ENCODE data around the gene TBC1D8B. TPM values are rescaled to one million over a fixed set of nuclear protein-coding genes. Genes with fewer than 3 reads are reported as not detected.
"Not testable (repeated sequence)": the region's sequence is repeated elsewhere in the genome, so short reads cannot be mapped to it uniquely, and the experiment has no call there.

Gene TBC1D8B
- 0.43 and 0.46 TPM in 2 replicates for total RNA-seq

DNA sequence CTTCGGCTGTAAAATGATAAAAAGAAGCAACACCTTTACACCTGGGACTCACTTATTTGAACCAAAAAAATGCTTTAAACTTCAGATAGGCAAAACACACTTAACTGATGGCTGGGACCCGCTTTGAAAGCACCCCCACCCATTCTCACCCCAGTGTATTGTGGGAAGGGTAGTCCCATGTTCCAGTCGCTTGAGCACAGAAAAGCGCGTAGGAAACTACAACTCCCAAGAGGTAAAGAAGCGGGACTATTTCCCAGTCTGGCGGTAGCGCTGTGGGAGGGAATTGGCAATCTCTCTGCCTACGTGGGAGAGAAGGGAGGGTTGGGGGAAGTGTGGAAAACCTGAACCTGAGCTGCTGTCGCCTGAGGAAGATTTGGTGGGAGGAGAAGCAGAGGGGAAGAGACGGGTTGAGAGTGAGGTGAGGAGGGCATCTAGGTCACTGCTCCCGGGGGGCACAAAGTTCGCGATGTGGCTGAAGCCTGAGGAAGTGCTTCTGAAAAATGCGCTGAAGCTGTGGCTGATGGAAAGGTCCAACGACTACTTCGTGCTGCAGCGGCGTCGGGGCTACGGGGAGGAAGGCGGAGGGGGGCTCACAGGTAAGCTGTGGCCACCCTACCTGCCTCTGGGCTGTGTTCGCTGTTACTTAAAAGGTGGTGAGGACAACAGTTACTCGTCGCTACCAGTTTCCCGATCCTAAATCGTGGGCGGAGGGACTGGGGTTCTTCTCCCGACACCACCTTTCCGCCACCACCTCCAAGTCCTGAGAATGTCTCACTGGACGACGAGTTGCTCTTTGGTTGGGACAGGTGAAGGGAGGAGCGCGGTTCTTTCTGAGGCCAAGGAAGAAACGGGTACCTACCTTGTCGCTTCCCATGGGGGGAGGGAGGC lies at the start of gene TBC1D8B:
TSS of gene TBC1D8B (plus strand) at position 286 of the 888 bp plus-strand sequence. CDS start at position 467, 181 bp downstream.
- H3K27me3 Mint-ChIP-seq (ENCODE audit: low read depth) = peaks cover 31% of the 10 kb centered on the region
- peak within 1 kb of the TSS; percentile 86 for H3K4me3 Mint-ChIP-seq (ENCODE audit: low read depth)
- no peak for DNase-seq (ENCODE audit: low spot score)
- no peaks in the 10 kb centered on the region for H3K9me3 Mint-ChIP-seq
- peaks cover 2% of the 10 kb centered on the region for H3K4me1 Mint-ChIP-seq (ENCODE audit: low read depth)
- intact Hi-C loops (cut with micrococcal nuclease) = no loop called here
- no peaks in the 10 kb centered on the region for H3K36me3 Mint-ChIP-seq (ENCODE audit: low read depth)
- no peak within 1 kb of the TSS for H3K27ac Mint-ChIP-seq

GRCh38 chrX:106769288-106769687 lies 33.2 kb upstream of the TBC1D8B start:
- H3K36me3 Mint-ChIP-seq (ENCODE audit: low read depth); intact Hi-C loops (cut with micrococcal nuclease); H3K9me3 Mint-ChIP-seq; DNase-seq (ENCODE audit: low spot score); H3K4me3 Mint-ChIP-seq (ENCODE audit: low read depth); H3K27ac Mint-ChIP-seq; H3K4me1 Mint-ChIP-seq (ENCODE audit: low read depth); H3K27me3 Mint-ChIP-seq (ENCODE audit: low read depth): not testable (repeated sequence)

DNA sequence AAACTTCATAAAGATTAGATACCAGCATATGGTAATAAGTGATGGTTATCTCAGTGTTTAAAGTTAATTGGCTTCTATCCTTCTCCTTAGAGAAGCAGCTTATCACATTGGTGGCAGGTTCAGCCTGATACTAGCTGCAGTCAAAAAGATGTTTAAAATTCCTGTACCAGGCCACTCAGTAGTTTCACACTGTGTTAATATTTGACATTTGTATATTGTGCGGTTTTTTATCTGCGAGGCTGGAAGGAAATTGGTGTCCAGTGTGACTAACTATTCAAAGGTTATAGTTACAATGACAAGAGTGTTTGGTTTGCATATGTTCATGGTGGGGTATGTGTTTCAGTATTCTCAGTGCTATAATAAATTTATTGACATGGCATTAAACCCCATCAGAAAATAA lies 27.5 kb upstream of the TBC1D8B start:
- no peak overlapping the region for H3K4me3 Mint-ChIP-seq (ENCODE audit: low read depth)
- H3K36me3 Mint-ChIP-seq (ENCODE audit: low read depth) = no peaks in the 10 kb centered on the region
- no peaks in the 10 kb centered on the region for H3K27me3 Mint-ChIP-seq (ENCODE audit: low read depth)
- intact Hi-C loops (cut with micrococcal nuclease) = no loop called here
- DNase-seq (ENCODE audit: low spot score) = no peak
- H3K27ac Mint-ChIP-seq = no peak overlapping the region
- H3K4me1 Mint-ChIP-seq (ENCODE audit: low read depth) = no peaks in the 10 kb centered on the region
- no peaks in the 10 kb centered on the region for H3K9me3 Mint-ChIP-seq

GRCh38 chrX:106780264-106780663 lies 22.2 kb upstream of the TBC1D8B start:
- peaks cover 2% of the 10 kb centered on the region for H3K27me3 Mint-ChIP-seq (ENCODE audit: low read depth)
- H3K36me3 Mint-ChIP-seq (ENCODE audit: low read depth) = no peaks in the 10 kb centered on the region
- no peak overlapping the region for H3K27ac Mint-ChIP-seq
- H3K4me1 Mint-ChIP-seq (ENCODE audit: low read depth) = no peaks in the 10 kb centered on the region
- intact Hi-C loops (cut with micrococcal nuclease) = no loop called here
- no peak overlapping the region for H3K4me3 Mint-ChIP-seq (ENCODE audit: low read depth)
- no peak for DNase-seq (ENCODE audit: low spot score)
- H3K9me3 Mint-ChIP-seq = no peaks in the 10 kb centered on the region

- H3K4me1 Mint-ChIP-seq (ENCODE audit: low read depth) = no peaks in the 10 kb centered on the region
- H3K4me3 Mint-ChIP-seq (ENCODE audit: low read depth) = no peak overlapping the region
- H3K27ac Mint-ChIP-seq = no peak overlapping the region
- no peaks in the 10 kb centered on the region for H3K36me3 Mint-ChIP-seq (ENCODE audit: low read depth)
- DNase-seq (ENCODE audit: low spot score) = no peak
- peaks cover 2% of the 10 kb centered on the region for H3K27me3 Mint-ChIP-seq (ENCODE audit: low read depth)
- H3K9me3 Mint-ChIP-seq = no peaks in the 10 kb centered on the region
- intact Hi-C loops (cut with micrococcal nuclease) = no loop called here
Observed at GRCh38 chrX:106780664-106781377, 21.7 kb upstream of the TBC1D8B start.

- Mint-ChIP-seq H3K27me3 (ENCODE audit: low read depth) (peaks cover 2% of the 10 kb centered on the region), H3K4me1 (ENCODE audit: low read depth) (no peaks in the 10 kb centered on the region), H3K36me3 (ENCODE audit: low read depth) (no peaks in the 10 kb centered on the region), H3K9me3 (no peaks in the 10 kb centered on the region), H3K27ac (no peak overlapping the region), H3K4me3 (ENCODE audit: low read depth) (no peak overlapping the region)
- intact Hi-C loops (cut with micrococcal nuclease) = no loop called here
- DNase-seq (ENCODE audit: low spot score) = no peak
Observed at GRCh38 chrX:106783716-106784115, 18.8 kb upstream of the TBC1D8B start.

GRCh38 chrX:106791495-106791894 lies 11.0 kb upstream of the TBC1D8B start:
- no peak overlapping the region for H3K27ac Mint-ChIP-seq
- H3K27me3 Mint-ChIP-seq (ENCODE audit: low read depth) = peaks cover 2% of the 10 kb centered on the region
- DNase-seq (ENCODE audit: low spot score) = no peak
- no peak overlapping the region for H3K4me3 Mint-ChIP-seq (ENCODE audit: low read depth)
- no peaks in the 10 kb centered on the region for H3K9me3 Mint-ChIP-seq
- no peaks in the 10 kb centered on the region for H3K36me3 Mint-ChIP-seq (ENCODE audit: low read depth)
- intact Hi-C loops (cut with micrococcal nuclease) = loop anchor here (10.0 kb wide), 1 partner anchor 307 kb away; no protein-coding TSS in a partner anchor
- H3K4me1 Mint-ChIP-seq (ENCODE audit: low read depth) = no peaks in the 10 kb centered on the region

DNA sequence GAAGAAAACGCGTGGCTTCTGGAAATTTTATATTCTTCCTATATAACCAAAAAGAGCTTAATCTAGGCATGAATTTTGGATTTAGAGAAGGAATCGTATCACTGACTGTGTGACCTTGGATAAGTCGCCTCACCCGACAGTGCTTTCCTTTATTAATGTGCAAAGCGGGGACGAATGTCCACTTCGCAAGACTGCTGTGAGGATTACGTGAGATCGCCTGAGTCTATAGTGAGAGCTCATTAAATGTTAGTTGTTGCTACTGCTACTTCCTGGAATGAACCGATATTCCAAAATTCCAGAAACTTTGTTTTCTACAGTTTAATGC lies 448 bp upstream of the TBC1D8B start:
- Mint-ChIP-seq H3K36me3 (ENCODE audit: low read depth) (no peaks in the 10 kb centered on the region), H3K27me3 (ENCODE audit: low read depth) (peaks cover 31% of the 10 kb centered on the region)

GRCh38 chrX:106811131-106811910 lies 8.8 kb downstream of the TBC1D8B start:
- DNase-seq (ENCODE audit: low spot score) = no peak
- Mint-ChIP-seq H3K27ac (no peak overlapping the region), H3K36me3 (ENCODE audit: low read depth) (no peaks in the 10 kb centered on the region), H3K9me3 (no peaks in the 10 kb centered on the region), H3K27me3 (ENCODE audit: low read depth) (no peaks in the 10 kb centered on the region), H3K4me1 (ENCODE audit: low read depth) (no peaks in the 10 kb centered on the region), H3K4me3 (ENCODE audit: low read depth) (no peak overlapping the region)
- intact Hi-C loops (cut with micrococcal nuclease) = no loop called here

More for the DNA sequence above, 448 bp upstream of the TBC1D8B start:
- DNase-seq (ENCODE audit: low spot score) = no peak
- peaks cover 2% of the 10 kb centered on the region for H3K4me1 Mint-ChIP-seq (ENCODE audit: low read depth)
- H3K27ac Mint-ChIP-seq = no peak overlapping the region
- peak overlapping the region; percentile 86 for H3K4me3 Mint-ChIP-seq (ENCODE audit: low read depth)
- H3K9me3 Mint-ChIP-seq = no peaks in the 10 kb centered on the region
- intact Hi-C loops (cut with micrococcal nuclease) = no loop called here

- DNase-seq (ENCODE audit: low spot score); H3K4me3 Mint-ChIP-seq (ENCODE audit: low read depth); H3K27ac Mint-ChIP-seq; H3K9me3 Mint-ChIP-seq; intact Hi-C loops (cut with micrococcal nuclease); H3K27me3 Mint-ChIP-seq (ENCODE audit: low read depth); H3K4me1 Mint-ChIP-seq (ENCODE audit: low read depth); H3K36me3 Mint-ChIP-seq (ENCODE audit: low read depth): not testable (repeated sequence)
Observed at GRCh38 chrX:106812930-106813329, 10.5 kb downstream of the TBC1D8B start.

GRCh38 chrX:106814093-106814492 lies 11.6 kb downstream of the TBC1D8B start:
- DNase-seq (ENCODE audit: low spot score); intact Hi-C loops (cut with micrococcal nuclease); H3K4me3 Mint-ChIP-seq (ENCODE audit: low read depth); H3K4me1 Mint-ChIP-seq (ENCODE audit: low read depth); H3K36me3 Mint-ChIP-seq (ENCODE audit: low read depth); H3K27me3 Mint-ChIP-seq (ENCODE audit: low read depth); H3K9me3 Mint-ChIP-seq; H3K27ac Mint-ChIP-seq: not testable (repeated sequence)

GRCh38 chrX:106862972-106863688 lies 60.7 kb downstream of the TBC1D8B start:
- H3K27me3 Mint-ChIP-seq (ENCODE audit: low read depth) = no peaks in the 10 kb centered on the region
- no peaks in the 10 kb centered on the region for H3K9me3 Mint-ChIP-seq
- DNase-seq (ENCODE audit: low spot score) = no peak
- no peaks in the 10 kb centered on the region for H3K36me3 Mint-ChIP-seq (ENCODE audit: low read depth)
- intact Hi-C loops (cut with micrococcal nuclease) = no loop called here
- no peak overlapping the region for H3K4me3 Mint-ChIP-seq (ENCODE audit: low read depth)
- no peaks in the 10 kb centered on the region for H3K4me1 Mint-ChIP-seq (ENCODE audit: low read depth)
- H3K27ac Mint-ChIP-seq = no peak overlapping the region

All from activated T-helper 2 cell treated with anti-CD3 and anti-CD28 coated beads, Interferon-gamma antibody, Interleukin-2, Interleukin-4, amounts not matched to agents 10 μg/mL and 5 μg/mL and 100 μg/mL, durations not matched to agents 14 hours and 24 hours and 36 hours (primary cell).